ENCODE measurements around the gene CIROP. TPM values are rescaled to one million over a fixed set of nuclear protein-coding genes. Genes with fewer than 3 reads are reported as not detected.
"Not testable (repeated sequence)": the region's sequence is repeated elsewhere in the genome, so short reads cannot be mapped to it uniquely, and the experiment has no call there.

Gene CIROP
- polyA plus RNA-seq, 2 donors: 0.01 TPM; not detected in 1

DNA sequence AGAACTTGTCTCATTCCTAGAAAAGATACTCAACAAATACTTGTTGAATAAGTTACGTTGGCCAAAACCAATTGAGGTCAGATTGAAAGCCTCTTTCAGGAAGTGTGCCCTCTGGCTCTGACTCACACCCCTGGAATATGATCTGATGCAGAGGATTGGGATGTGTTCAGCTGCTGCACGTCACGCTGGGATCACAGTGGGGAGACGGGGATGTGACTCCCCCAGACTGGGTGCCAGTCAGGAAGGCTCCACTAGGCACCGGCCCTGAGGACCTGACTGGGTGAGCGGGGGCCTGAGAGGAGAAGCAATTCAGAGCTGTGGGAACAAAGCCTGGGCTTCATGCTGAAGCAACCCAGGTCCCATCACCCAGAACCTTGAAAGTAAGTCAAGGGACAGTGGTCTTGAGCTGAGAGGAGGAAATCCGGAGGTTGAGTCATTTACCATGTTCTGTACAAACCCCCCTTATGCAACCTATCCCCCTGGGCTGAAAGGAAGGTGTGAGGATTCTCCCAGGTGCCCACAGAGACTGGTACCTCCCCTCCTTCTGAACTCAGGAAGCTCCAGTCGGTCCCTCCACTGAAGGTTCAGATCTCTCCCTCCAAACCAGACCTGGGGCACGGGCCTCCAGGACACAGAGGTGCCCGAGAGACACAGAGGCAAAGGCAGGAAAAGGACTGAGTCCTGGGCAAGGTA is 10.4 kb upstream of the CIROP start:
- 51 to 60% methylated on average over 10 of the region's 10 CpGs for WGBS, 2 donors
- H3K9me3 ChIP-seq (ENCODE audit: control insufficient read depth in 2 of 2, insufficient read depth in 1 of 2, low read depth in 1 of 2, low read length in 1 of 2): peaks cover 0 to 2% of the 10 kb centered on the region in 2 donors
- H3K36me3 ChIP-seq (ENCODE audit: control insufficient read depth in 2 of 2, insufficient read depth in 2 of 2, low read length in 1 of 2): no peaks in the 10 kb centered on the region
- H3K4me3 ChIP-seq (ENCODE audit: low read depth in 1 of 2, low read length in 2 of 2): no peak overlapping the region
- peaks cover 0 to 2% of the 10 kb centered on the region in 2 donors for H3K4me1 ChIP-seq (ENCODE audit: control insufficient read depth in 2 of 2, insufficient read depth in 2 of 2, low read length in 1 of 2)
- no peaks in the 10 kb centered on the region for H3K27me3 ChIP-seq (ENCODE audit: control insufficient read depth in 1 of 2, insufficient read depth in 2 of 2, low read length in 2 of 2)
- no peak overlapping the region for H3K27ac ChIP-seq (ENCODE audit: low read depth in 2 of 2, low read length in 1 of 2)

DNA sequence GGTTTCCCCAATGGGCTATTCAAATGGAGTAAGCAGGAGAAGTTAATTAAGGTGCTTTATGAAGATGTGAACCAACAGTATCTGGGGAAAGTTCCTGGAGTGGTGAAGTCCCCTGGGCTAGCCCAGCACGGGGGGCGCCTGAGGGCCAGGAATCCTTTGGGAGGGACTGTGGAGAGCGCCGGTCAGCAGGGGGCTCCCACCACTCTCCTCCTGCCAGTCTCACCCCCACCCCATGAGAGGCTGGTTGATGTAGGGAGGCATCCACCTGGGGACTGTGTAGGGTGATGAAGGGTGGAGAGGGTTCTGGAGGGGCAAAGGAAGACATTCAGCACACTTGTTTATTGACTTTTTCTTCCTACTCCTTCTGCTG is 9.9 kb upstream of the CIROP start:
- H3K27me3 ChIP-seq (ENCODE audit: control insufficient read depth in 1 of 2, insufficient read depth in 2 of 2, low read length in 2 of 2): no peaks in the 10 kb centered on the region
- H3K27ac ChIP-seq (ENCODE audit: low read depth in 2 of 2, low read length in 1 of 2): no peak overlapping the region
- H3K4me3 ChIP-seq (ENCODE audit: low read depth in 1 of 2, low read length in 2 of 2): no peak overlapping the region
- H3K4me1 ChIP-seq (ENCODE audit: control insufficient read depth in 2 of 2, insufficient read depth in 2 of 2, low read length in 1 of 2): peaks cover 0 to 2% of the 10 kb centered on the region in 2 donors
- H3K36me3 ChIP-seq (ENCODE audit: control insufficient read depth in 2 of 2, insufficient read depth in 2 of 2, low read length in 1 of 2): no peaks in the 10 kb centered on the region
- WGBS, 2 donors: 64 to 65% methylated on average over 4 of the region's 4 CpGs
- peaks cover 0 to 2% of the 10 kb centered on the region in 2 donors for H3K9me3 ChIP-seq (ENCODE audit: control insufficient read depth in 2 of 2, insufficient read depth in 1 of 2, low read depth in 1 of 2, low read length in 1 of 2)

DNA sequence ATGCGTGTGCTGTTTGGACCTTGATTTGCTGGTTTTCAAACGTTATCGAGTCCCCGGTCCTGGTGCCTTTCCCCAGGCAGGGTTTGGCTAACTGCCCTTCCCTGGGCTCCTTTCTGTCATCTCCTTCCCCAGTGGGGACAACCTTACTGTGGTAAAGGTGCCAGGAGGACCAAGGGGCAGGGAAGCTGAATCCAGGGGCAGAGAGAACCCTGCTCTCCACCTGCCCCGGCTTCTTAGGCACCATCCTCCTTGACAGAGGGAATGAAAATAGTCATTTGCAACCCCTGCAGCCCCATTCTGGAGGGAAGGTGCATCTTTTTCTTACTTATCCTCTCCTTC is 9.3 kb upstream of the CIROP start:
- Histone ChIP-seq H3K36me3 (ENCODE audit: control insufficient read depth in 2 of 2, insufficient read depth in 2 of 2, low read length in 1 of 2) (no peaks in the 10 kb centered on the region), H3K27ac (ENCODE audit: low read depth in 2 of 2, low read length in 1 of 2) (no peak overlapping the region), H3K4me3 (ENCODE audit: low read depth in 1 of 2, low read length in 2 of 2) (no peak overlapping the region), H3K27me3 (ENCODE audit: control insufficient read depth in 1 of 2, insufficient read depth in 2 of 2, low read length in 2 of 2) (no peaks in the 10 kb centered on the region), H3K4me1 (ENCODE audit: control insufficient read depth in 2 of 2, insufficient read depth in 2 of 2, low read length in 1 of 2) (peaks cover 0 to 2% of the 10 kb centered on the region in 2 donors), H3K9me3 (ENCODE audit: control insufficient read depth in 2 of 2, insufficient read depth in 1 of 2, low read depth in 1 of 2, low read length in 1 of 2) (peaks cover 0 to 2% of the 10 kb centered on the region in 2 donors)
- WGBS, 2 donors: 67 to 81% methylated on average over 5 of the region's 5 CpGs

DNA sequence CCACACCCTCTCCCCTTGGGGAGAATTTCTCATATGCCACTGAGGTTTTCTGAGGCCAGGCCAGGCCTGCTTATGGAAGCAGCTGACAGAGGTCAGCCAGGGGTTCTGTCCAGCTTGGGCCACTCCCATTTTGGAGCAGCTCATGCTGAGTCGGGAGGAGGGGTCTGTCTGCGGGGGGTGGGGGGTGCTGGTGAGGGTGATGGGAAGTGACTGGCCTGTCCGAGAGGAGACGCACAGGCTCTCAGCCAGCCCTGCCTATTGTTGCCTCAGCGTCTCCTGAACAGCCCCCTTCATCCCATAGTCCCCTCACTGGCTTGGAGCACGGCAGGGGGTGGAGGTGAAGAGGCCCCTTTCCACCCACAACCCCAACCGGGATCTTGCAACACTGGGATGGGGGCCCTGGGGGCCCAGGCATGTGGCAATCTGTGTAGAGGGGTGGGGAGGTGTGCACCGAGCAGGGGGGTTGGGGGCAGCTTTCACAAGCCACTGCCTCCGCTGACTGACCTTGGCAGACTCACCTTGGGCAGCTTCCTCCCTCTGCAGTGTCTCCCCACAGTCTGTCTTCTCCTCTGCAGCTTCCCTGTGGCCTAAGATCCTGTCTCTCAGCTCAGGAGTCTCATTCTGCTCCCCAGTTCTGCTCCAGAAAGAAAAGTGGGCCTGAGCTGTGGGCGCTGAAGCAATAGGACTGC is 8.8 kb upstream of the CIROP start:
- Histone ChIP-seq H3K27me3 (ENCODE audit: control insufficient read depth in 1 of 2, insufficient read depth in 2 of 2, low read length in 2 of 2) (no peaks in the 10 kb centered on the region), H3K36me3 (ENCODE audit: control insufficient read depth in 2 of 2, insufficient read depth in 2 of 2, low read length in 1 of 2) (no peaks in the 10 kb centered on the region), H3K27ac (ENCODE audit: low read depth in 2 of 2, low read length in 1 of 2) (no peak overlapping the region), H3K4me1 (ENCODE audit: control insufficient read depth in 2 of 2, insufficient read depth in 2 of 2, low read length in 1 of 2) (peaks cover 0 to 2% of the 10 kb centered on the region in 2 donors), H3K9me3 (ENCODE audit: control insufficient read depth in 2 of 2, insufficient read depth in 1 of 2, low read depth in 1 of 2, low read length in 1 of 2) (peaks cover 0 to 2% of the 10 kb centered on the region in 2 donors), H3K4me3 (ENCODE audit: low read depth in 1 of 2, low read length in 2 of 2) (no peak overlapping the region)
- 58 to 63% methylated on average over 10 of the region's 10 CpGs for WGBS, 2 donors

DNA sequence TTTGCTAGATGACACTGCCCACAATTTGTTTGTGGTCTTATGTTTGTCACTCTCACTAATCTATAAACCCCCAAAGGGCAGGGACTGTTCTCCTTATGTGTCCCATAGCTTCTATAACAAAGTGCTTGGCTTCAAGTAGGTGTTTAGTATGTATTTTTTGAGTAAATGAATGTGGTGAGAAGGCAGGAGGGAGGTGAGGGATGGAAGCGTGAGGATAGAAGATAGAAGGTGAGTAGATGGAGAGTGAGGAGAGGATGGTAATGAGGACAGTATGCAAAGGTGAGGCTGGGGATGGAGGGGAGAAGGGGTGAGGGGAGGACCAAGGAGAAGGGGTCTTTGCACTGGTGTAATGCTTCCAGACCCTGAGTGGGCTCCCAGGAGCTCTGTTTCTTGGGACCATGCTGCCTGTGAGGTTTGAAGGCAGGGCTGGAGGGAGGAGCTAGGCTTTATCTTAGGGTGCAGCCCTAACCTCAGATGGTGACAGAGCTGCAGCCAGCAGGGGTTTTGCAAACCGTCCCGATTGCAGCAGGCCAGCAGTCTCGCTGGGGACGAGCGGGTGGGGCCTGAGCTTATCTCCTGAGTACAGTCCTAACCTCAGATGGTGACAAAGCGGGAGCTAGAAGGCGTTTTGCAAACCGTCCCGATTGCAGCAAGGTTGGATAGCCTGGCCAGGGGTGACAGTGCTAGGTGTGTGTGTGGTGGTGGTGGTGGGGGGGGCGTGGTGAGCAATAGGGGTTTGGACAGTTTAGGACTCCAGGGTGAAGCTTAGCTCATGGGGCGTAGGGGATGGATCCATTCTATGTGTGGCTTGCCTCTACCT is 7.8 kb upstream of the CIROP start:
- H3K27me3 ChIP-seq (ENCODE audit: control insufficient read depth in 1 of 2, insufficient read depth in 2 of 2, low read length in 2 of 2): no peaks in the 10 kb centered on the region
- WGBS, 2 donors: 44 to 66% methylated on average over 12 of the region's 12 CpGs

DNA sequence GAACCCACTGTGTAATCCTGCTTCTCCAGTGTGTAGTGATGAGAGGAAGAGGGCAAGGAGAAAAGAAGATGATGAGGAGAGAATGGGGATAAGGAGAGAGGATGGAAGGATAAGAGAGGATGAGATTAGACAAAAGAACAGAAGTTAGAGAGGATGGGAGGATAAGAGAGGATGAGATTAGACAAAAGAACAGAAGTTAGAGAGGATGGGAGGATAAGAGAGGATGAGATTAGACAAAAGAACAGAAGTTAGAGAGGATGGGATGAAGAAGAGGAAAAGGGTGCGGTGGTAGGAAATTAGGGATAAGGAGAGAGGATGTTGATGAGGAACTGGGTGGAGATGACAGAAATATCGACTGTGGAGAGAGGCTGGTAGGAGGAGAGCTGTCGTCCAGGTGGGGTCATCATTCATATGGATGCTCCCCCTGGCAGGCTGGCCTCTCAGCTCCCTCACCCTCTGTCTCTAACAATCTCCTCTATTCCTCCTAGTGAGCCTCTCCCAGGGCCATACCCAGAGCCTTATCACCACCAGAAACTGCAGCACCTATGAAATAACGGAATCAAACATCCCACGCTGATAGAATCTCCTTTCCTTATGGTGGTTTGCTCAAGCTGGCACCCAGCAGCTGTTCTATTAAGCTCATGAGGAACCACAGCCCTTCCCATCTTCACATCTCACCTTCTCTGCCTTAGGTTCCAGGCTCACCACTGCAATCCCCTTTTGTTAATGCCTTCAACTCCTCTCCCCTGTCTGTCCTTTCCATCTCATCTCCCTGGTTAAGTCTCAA is 6.0 kb upstream of the CIROP start:
- no peaks in the 10 kb centered on the region for H3K27me3 ChIP-seq (ENCODE audit: control insufficient read depth in 1 of 2, insufficient read depth in 2 of 2, low read length in 2 of 2)
- 65 to 70% methylated on average over 4 to 5 of the region's 5 CpGs for WGBS, 2 donors
- no peak overlapping the region for H3K4me3 ChIP-seq (ENCODE audit: low read depth in 1 of 2, low read length in 2 of 2)
- peaks cover 0 to 2% of the 10 kb centered on the region in 2 donors for H3K4me1 ChIP-seq (ENCODE audit: control insufficient read depth in 2 of 2, insufficient read depth in 2 of 2, low read length in 1 of 2)
- H3K27ac ChIP-seq (ENCODE audit: low read depth in 2 of 2, low read length in 1 of 2): no peak overlapping the region
- peaks cover 0 to 2% of the 10 kb centered on the region in 2 donors for H3K9me3 ChIP-seq (ENCODE audit: control insufficient read depth in 2 of 2, insufficient read depth in 1 of 2, low read depth in 1 of 2, low read length in 1 of 2)
- no peaks in the 10 kb centered on the region for H3K36me3 ChIP-seq (ENCODE audit: control insufficient read depth in 2 of 2, insufficient read depth in 2 of 2, low read length in 1 of 2)

More for the DNA sequence above, 7.8 kb upstream of the CIROP start:
- no peak overlapping the region for H3K27ac ChIP-seq (ENCODE audit: low read depth in 2 of 2, low read length in 1 of 2)
- no peaks in the 10 kb centered on the region for H3K36me3 ChIP-seq (ENCODE audit: control insufficient read depth in 2 of 2, insufficient read depth in 2 of 2, low read length in 1 of 2)
- peaks cover 0 to 2% of the 10 kb centered on the region in 2 donors for H3K4me1 ChIP-seq (ENCODE audit: control insufficient read depth in 2 of 2, insufficient read depth in 2 of 2, low read length in 1 of 2)
- no peak overlapping the region for H3K4me3 ChIP-seq (ENCODE audit: low read depth in 1 of 2, low read length in 2 of 2)
- peaks cover 0 to 2% of the 10 kb centered on the region in 2 donors for H3K9me3 ChIP-seq (ENCODE audit: control insufficient read depth in 2 of 2, insufficient read depth in 1 of 2, low read depth in 1 of 2, low read length in 1 of 2)

DNA sequence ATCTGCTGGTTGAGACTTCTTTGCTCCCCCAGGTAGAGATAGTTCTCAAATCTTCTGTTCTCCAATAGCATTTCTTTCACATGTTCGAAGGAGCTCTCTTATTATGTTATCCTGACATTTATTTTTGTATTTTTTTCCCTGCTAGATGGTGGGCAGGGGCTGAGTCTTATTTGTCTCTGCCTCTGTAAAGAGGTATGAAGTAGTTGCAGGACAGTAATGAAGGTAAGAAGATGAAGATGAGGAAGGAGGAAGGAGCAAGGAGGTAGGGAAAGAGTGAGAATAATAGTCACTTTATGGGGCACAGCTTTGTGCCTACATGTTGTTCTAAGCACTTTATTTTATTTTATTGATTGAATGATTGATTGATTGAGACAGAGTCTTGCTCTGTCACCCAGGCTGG is 5.0 kb upstream of the CIROP start:
- Histone ChIP-seq H3K36me3 (ENCODE audit: control insufficient read depth in 2 of 2, insufficient read depth in 2 of 2, low read length in 1 of 2) (no peaks in the 10 kb centered on the region), H3K4me3 (ENCODE audit: low read depth in 1 of 2, low read length in 2 of 2) (no peak overlapping the region), H3K27ac (ENCODE audit: low read depth in 2 of 2, low read length in 1 of 2) (no peak overlapping the region), H3K9me3 (ENCODE audit: control insufficient read depth in 2 of 2, insufficient read depth in 1 of 2, low read depth in 1 of 2, low read length in 1 of 2) (peaks cover 0 to 2% of the 10 kb centered on the region in 2 donors), H3K27me3 (ENCODE audit: control insufficient read depth in 1 of 2, insufficient read depth in 2 of 2, low read length in 2 of 2) (no peaks in the 10 kb centered on the region), H3K4me1 (ENCODE audit: control insufficient read depth in 2 of 2, insufficient read depth in 2 of 2, low read length in 1 of 2) (no peaks in the 10 kb centered on the region)
- WGBS, 2 donors: 85 to 90% methylated on average over 1 of the region's 1 CpG

DNA sequence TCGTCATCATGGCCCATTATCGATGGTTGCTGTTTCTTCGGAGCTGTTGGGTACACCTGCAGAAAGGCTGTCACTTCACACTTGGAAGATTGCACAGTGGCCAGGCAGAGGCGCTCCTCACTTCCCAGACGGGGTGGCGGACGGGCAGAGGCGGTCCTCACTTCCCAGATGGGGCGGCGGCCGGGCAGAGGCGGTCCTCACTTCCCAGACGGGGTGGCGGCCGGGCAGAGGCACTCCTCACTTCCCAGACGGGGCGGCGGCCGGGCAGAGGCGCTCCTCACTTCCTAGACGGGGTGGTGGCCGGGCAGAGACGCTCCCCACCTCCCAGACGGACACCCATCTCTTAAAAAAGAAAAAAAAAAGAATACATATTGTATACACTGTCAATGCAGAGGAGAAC is 3.4 kb upstream of the CIROP start:
- not testable (repeated sequence) for H3K36me3 ChIP-seq (ENCODE audit: control insufficient read depth in 2 of 2, insufficient read depth in 2 of 2, low read length in 1 of 2); H3K27ac ChIP-seq (ENCODE audit: low read depth in 2 of 2, low read length in 1 of 2); H3K4me3 ChIP-seq (ENCODE audit: low read depth in 1 of 2, low read length in 2 of 2); H3K9me3 ChIP-seq (ENCODE audit: control insufficient read depth in 2 of 2, insufficient read depth in 1 of 2, low read depth in 1 of 2, low read length in 1 of 2); H3K4me1 ChIP-seq (ENCODE audit: control insufficient read depth in 2 of 2, insufficient read depth in 2 of 2, low read length in 1 of 2); H3K27me3 ChIP-seq (ENCODE audit: control insufficient read depth in 1 of 2, insufficient read depth in 2 of 2, low read length in 2 of 2)
- WGBS, 2 donors: 86 to 89% methylated on average over 24 of the region's 24 CpGs

DNA sequence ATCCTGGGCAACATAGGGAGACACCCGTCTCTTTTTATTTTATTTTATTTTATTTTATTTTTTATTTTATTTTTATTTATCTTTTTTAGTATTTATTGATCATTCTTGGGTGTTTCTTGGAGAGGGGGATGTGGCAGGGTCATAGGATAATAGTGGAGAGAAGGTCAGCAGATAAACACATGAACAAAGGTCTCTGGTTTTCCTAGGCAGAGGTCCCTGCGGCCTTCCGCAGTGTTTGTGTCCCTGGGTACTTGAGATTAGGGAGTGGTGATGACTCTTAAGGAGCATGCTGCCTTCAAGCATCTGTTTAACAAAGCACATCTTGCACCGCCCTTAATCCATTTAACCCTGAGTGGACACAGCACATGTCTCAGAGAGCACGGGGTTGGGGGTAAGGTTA is 2.8 kb upstream of the CIROP start:
- H3K4me1 ChIP-seq (ENCODE audit: control insufficient read depth in 2 of 2, insufficient read depth in 2 of 2, low read length in 1 of 2); H3K4me3 ChIP-seq (ENCODE audit: low read depth in 1 of 2, low read length in 2 of 2); H3K27me3 ChIP-seq (ENCODE audit: control insufficient read depth in 1 of 2, insufficient read depth in 2 of 2, low read length in 2 of 2); H3K27ac ChIP-seq (ENCODE audit: low read depth in 2 of 2, low read length in 1 of 2); H3K9me3 ChIP-seq (ENCODE audit: control insufficient read depth in 2 of 2, insufficient read depth in 1 of 2, low read depth in 1 of 2, low read length in 1 of 2); H3K36me3 ChIP-seq (ENCODE audit: control insufficient read depth in 2 of 2, insufficient read depth in 2 of 2, low read length in 1 of 2): not testable (repeated sequence)
- 79 to 94% methylated on average over 1 to 2 of the region's 5 CpGs for WGBS, 2 donors
